Neutrophil (primary cell): ENCODE measurements around the gene HOXB9.

Experiments used
- H3K27ac ChIP-seq: fragments of 200-600 bp; sonication (generic); 2 replicates; pipeline ENCODE4 v1.5.1; 2016; ENCODE audit warnings: mild to moderate bottlenecking, moderate library complexity
- H3K27me3 ChIP-seq: fragments of 200-600 bp; sonication (generic); 2 replicates; pipeline ENCODE4 v1.6.0; 2016; ENCODE audit warnings: mild to moderate bottlenecking
- H3K36me3 ChIP-seq: fragments of 200-600 bp; sonication (generic); 2 replicates; pipeline ENCODE4 v1.5.1; 2017
- H3K4me1 ChIP-seq, 2 experiments: fragments of 200-600 bp in 1 of 2; sonication (generic) in 1 of 2; 1 replicate in 1 of 2; 2 replicates in 1 of 2; pipeline versions ENCODE4 v1.5.1 to v1.6.1; 2013 to 2016; ENCODE audit warnings: low read depth in 1 of 2, low read length in 1 of 2, mild to moderate bottlenecking in 1 of 2, moderate library complexity in 1 of 2; ENCODE audit not compliant: control insufficient read depth in 1 of 2, insufficient read depth in 1 of 2
- H3K4me3 ChIP-seq, 2 experiments: fragments of 200-600 bp in 1 of 2; sonication (generic) in 1 of 2; 1 replicate in 1 of 2; 2 replicates in 1 of 2; pipeline ENCODE4 v1.5.1; 2013 to 2016; ENCODE audit warnings: low read depth in 1 of 2, low read length in 1 of 2, mild to moderate bottlenecking in 1 of 2, moderate library complexity in 1 of 2
- H3K9me3 ChIP-seq: fragments of 200-600 bp; sonication (generic); 2 replicates; pipeline ENCODE4 v1.5.1; 2016
- CTCF ChIP-seq: fragments of 200-600 bp; sonication (generic); IDR thresholded peaks from 2 replicates; pipeline ENCODE4 v1.5.1; 2016; ENCODE audit warnings: antibody characterized with exemption

Gene HOXB9

GRCh38 chr17:48596000-48596734 lies 30.0 kb downstream of the HOXB9 start:
- Histone ChIP-seq H3K4me3 (no peak overlapping the region), H3K27ac (no peak overlapping the region), H3K36me3 (no peaks in the 10 kb centered on the region), H3K4me1 (peaks cover 6 to 16% of the 10 kb centered on the region in 2 experiments), H3K27me3 (peaks cover 100% of the 10 kb centered on the region), H3K9me3 (no peaks in the 10 kb centered on the region)
- TF ChIP-seq CTCF, result no peak

DNA sequence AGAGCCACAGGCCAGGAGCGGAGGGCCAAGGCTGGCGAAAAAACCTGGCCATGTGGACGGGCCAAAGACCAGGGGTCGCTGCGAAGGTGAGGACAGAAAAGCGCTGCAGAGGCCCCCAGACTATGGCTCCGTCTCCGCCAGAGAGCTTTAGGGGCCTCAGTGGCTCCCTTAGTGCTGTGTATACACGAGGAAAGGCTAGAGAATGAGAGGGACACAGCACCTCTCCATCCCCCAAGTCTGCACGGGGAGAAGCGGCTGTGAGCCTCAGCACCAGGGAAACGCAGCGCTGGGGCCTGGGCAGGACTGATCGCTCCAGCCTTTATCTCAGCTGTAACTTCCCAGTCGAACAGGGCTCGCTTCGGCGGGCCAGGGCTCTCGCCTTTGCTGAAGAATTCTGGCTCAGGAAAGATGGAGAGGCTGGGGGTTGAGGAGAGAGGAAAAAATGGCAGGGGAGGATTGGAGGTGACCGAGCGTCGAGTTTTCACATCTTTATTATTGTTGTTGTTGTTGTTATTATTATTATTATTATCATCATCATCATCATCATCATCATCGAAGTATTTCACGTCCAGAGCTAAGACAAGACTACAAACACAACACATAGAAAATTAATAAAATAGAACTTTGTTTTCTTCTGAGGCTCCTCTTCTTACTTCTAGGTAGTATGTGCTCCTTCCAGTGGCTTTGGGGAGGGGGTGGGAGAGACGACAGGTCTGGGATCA lies 30.7 kb downstream of the HOXB9 start:
- H3K4me1 ChIP-seq, result peaks cover 6 to 16% of the 10 kb centered on the region in 2 experiments
- H3K4me3 ChIP-seq, result no peak overlapping the region
- no peaks in the 10 kb centered on the region for H3K9me3 ChIP-seq
- H3K27ac ChIP-seq, result no peak overlapping the region
- no peaks in the 10 kb centered on the region for H3K36me3 ChIP-seq
- peaks cover 100% of the 10 kb centered on the region for H3K27me3 ChIP-seq
- TF ChIP-seq CTCF, result no peak

DNA sequence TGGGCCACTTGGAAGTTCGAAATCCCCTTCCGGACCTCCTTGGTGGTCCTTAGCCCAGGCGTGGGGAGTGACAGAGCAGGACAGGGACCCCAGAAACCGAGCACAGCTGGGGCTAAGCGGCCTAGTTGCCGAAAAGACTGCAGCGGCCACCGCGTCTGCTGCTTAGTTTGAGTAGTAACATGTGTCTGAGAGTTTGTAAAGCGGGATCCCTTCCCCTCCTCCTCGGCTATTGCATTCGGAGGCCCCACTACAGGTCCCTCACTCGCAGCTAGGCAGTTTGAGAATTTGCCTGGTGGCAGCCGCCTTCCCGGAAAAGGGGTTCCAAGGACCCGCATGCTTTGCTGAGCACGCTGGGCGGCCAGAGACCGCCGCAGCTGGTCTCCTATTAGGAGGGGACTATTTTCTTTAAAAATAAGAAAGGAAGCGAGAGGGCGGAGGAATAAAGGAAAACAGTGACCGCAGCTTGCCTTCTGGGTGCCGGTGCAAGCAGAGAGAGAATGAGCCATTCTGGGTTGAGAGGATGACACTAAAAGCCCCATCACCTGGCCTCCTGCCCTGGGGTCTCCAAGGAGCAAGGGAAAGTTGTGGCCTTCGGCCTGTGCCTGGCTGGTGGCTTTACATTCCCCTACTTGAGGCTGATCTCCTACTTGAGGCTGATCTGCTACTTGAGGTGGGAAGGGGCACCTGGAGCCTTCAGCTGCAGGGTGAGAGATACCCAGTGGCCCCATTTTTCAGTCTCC lies 31.4 kb downstream of the HOXB9 start:
- Histone ChIP-seq H3K4me1 (peaks cover 6 to 20% of the 10 kb centered on the region in 2 experiments), H3K4me3 (no peak overlapping the region), H3K27ac (no peak overlapping the region), H3K9me3 (no peaks in the 10 kb centered on the region), H3K36me3 (no peaks in the 10 kb centered on the region), H3K27me3 (peaks cover 100% of the 10 kb centered on the region)
- no peak for TF ChIP-seq CTCF

DNA sequence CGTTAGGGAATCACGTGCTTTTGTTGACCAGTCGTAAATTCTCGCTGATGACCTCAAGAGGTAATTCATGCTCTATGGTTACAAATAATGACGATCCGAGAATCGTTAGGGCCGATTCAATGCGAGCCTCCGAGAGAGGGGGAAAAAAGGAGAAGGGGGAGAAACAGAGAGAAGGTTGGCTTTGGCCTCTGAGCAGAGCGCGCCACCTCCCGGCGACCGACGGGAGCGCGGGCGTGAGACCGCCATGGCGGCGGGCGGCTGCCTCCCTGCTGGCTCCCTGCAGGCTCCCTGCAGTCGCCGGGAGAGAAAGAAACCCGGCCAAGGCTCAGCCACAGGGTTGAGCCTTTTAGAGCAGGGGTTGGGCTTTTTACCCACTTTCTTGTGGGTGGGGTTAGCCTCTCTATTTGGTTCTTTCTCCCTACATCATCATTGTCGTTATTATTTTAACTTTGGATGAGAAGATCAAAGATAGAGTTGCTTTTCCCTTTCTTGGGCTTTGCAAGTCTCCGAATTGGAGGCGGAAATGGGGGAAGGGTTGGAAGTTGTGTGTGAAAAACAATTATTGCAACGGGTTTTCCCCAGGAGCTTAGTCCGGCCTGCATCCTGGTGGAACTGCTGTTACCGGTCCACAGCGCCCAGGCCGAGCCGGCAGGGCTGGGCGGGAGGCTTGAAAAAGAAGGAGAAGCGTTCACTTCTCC lies 32.2 kb downstream of the HOXB9 start:
- no peak overlapping the region for H3K27ac ChIP-seq
- peaks cover 100% of the 10 kb centered on the region for H3K27me3 ChIP-seq
- peaks cover 6 to 20% of the 10 kb centered on the region in 2 experiments for H3K4me1 ChIP-seq
- no peak overlapping the region for H3K4me3 ChIP-seq
- no peaks in the 10 kb centered on the region for H3K9me3 ChIP-seq
- TF ChIP-seq CTCF, result no peak
- H3K36me3 ChIP-seq, result no peaks in the 10 kb centered on the region

GRCh38 chr17:48593126-48593829 lies 32.9 kb downstream of the HOXB9 start, which contains the start of gene HOXB5:
TSS of gene HOXB5 (minus strand) at chr17:48593779. CDS start at chr17:48593682, 97 bp downstream.
- H3K4me3 ChIP-seq, result no peak within 1 kb of the TSS
- no peaks in the 10 kb centered on the region for H3K36me3 ChIP-seq
- peaks cover 6 to 20% of the 10 kb centered on the region in 2 experiments for H3K4me1 ChIP-seq
- H3K27me3 ChIP-seq, result peaks cover 100% of the 10 kb centered on the region
- no peaks in the 10 kb centered on the region for H3K9me3 ChIP-seq
- no peak within 1 kb of the TSS for H3K27ac ChIP-seq
- no peak for TF ChIP-seq CTCF
